Measurements from ENCODE around the gene GALR1. TPM values are rescaled to one million over a fixed set of nuclear protein-coding genes. Genes with fewer than 3 reads are reported as not detected.

GALR1 gene
- total RNA-seq, 1 experiment from 2014 or later: not detected

DNA sequence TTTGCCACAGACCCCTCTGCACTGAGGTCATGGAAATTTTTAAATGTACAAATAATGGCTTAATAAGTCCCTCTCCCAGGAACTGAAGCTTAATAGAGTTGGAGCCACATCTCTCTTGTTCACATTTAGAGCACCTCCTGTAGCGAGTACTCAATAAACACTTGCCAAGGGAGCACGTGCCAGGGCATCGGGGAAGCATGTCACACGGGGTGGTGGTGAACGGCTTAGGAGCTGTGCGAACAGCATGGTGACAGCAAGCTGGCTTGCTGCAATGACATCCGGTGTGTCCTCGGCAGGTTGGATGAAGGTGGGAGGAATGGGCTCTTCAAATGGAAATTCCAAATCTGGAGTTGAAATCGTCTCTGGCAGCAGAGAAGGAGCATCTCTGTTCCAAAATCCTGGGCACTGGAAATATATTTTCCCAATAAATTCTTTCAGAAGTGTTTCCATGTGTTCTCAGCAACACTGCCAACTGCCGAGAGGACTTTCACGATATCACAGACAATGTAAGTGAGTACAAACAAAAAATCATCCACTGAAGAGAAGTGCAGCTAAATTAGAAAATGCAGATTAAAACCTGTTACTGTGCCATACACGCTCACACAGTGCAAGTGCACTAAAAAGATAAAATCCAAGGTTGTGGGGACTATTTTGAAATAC, 74.1 kb downstream of the GALR1 start:
- BruUV-seq (replicated peaks): no TSS peak
- no peak for ATAC-seq
- no peak overlapping the region for H3K4me3 ChIP-seq (replicated peaks in 1 of 2; ENCODE audit: low read depth in 1 of 2, low read length in 2 of 2)

More for the DNA sequence above, 74.1 kb downstream of the GALR1 start:
- Histone ChIP-seq H4K20me1 (ENCODE audit: insufficient read depth) (no peaks in the 10 kb centered on the region), H3K9me3 (ENCODE audit: control insufficient read depth in 1 of 2, insufficient read depth in 1 of 2, low read depth in 1 of 2, low read length in 2 of 2) (no peaks in the 10 kb centered on the region), H3K4me2 (ENCODE audit: low read length) (no peak overlapping the region), H3K9me2 (ENCODE audit: insufficient read depth) (no peaks in the 10 kb centered on the region), H3K4me1 (ENCODE audit: control insufficient read depth in 1 of 2, insufficient read depth in 2 of 2, low read length in 2 of 2) (no peaks in the 10 kb centered on the region), H3K36me3 (ENCODE audit: control insufficient read depth in 1 of 2, insufficient read depth in 2 of 2, low read length in 2 of 2) (no peaks in the 10 kb centered on the region), H3K79me2 (ENCODE audit: insufficient read depth, low read length) (no peaks in the 10 kb centered on the region), H2AFZ (ENCODE audit: low read depth, low read length, poor library complexity, severe bottlenecking) (no peak overlapping the region), H3K27me3 (ENCODE audit: insufficient read depth, low read length) (0 out of 2 replicates have a peak, but pooled peaks cover 9% of the 10 kb centered on the region), H3K9ac (ENCODE audit: low read length) (no peak overlapping the region), H3K27ac (ENCODE audit: low read depth, low read length) (no peak overlapping the region)
- intact Hi-C loops (cut with micrococcal nuclease): no loop called here
- CTCF ChIA-PET: no interaction called here
- DNase-seq (ENCODE audit: low read depth, low spot score): no peak
- RAD21 ChIA-PET (ENCODE audit: low non-redundant PET in 1 of 2, low total read pairs in 2 of 2, uncharacterized antibody in 2 of 2, unreplicated experiment in 2 of 2): no interaction called here
- POLR2A ChIA-PET: no interaction called here
- TF ChIP-seq, protein P1, sequence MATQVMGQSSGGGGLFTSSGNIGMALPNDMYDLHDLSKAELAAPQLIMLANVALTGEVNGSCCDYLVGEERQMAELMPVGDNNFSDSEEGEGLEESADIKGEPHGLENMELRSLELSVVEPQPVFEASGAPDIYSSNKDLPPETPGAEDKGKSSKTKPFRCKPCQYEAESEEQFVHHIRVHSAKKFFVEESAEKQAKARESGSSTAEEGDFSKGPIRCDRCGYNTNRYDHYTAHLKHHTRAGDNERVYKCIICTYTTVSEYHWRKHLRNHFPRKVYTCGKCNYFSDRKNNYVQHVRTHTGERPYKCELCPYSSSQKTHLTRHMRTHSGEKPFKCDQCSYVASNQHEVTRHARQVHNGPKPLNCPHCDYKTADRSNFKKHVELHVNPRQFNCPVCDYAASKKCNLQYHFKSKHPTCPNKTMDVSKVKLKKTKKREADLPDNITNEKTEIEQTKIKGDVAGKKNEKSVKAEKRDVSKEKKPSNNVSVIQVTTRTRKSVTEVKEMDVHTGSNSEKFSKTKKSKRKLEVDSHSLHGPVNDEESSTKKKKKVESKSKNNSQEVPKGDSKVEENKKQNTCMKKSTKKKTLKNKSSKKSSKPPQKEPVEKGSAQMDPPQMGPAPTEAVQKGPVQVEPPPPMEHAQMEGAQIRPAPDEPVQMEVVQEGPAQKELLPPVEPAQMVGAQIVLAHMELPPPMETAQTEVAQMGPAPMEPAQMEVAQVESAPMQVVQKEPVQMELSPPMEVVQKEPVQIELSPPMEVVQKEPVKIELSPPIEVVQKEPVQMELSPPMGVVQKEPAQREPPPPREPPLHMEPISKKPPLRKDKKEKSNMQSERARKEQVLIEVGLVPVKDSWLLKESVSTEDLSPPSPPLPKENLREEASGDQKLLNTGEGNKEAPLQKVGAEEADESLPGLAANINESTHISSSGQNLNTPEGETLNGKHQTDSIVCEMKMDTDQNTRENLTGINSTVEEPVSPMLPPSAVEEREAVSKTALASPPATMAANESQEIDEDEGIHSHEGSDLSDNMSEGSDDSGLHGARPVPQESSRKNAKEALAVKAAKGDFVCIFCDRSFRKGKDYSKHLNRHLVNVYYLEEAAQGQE (IDR thresholded peaks at IDR 0.05; ENCODE audit: low read depth): no peak
- TF ChIP-seq YY1 (IDR thresholded peaks at IDR 0.05; ENCODE audit: extremely low read depth, insufficient replicate concordance, low read depth, low read length) (no peak), EZH2phosphoT487 (IDR thresholded peaks at IDR 0.05; ENCODE audit: borderline replicate concordance) (no peak), TCF7L2 (IDR thresholded peaks at IDR 0.05; ENCODE audit: borderline replicate concordance, extremely low read depth, insufficient read depth, insufficient read length) (no peak), CBX3 (IDR thresholded peaks at IDR 0.05; ENCODE audit: low read depth) (no peak), ZFX (IDR thresholded peaks at IDR 0.05) (no peak), EGR1 (IDR thresholded peaks at IDR 0.05; ENCODE audit: low read depth) (no peak), SP1 (IDR thresholded peaks at IDR 0.05; ENCODE audit: low read depth) (no peak), SIN3A (IDR thresholded peaks at IDR 0.05; ENCODE audit: low read depth) (no peak), RAD21 (IDR thresholded peaks at IDR 0.05; ENCODE audit: low read depth) (no peak), ELF1 (IDR thresholded peaks at IDR 0.05; ENCODE audit: borderline replicate concordance, low read depth) (no peak), ZNF274 (IDR thresholded peaks at IDR 0.05; ENCODE audit: low read depth, low read length) (no peak), CEBPB (IDR thresholded peaks at IDR 0.05; ENCODE audit: low read depth) (no peak)
- TF ChIP-seq, protein P2, sequence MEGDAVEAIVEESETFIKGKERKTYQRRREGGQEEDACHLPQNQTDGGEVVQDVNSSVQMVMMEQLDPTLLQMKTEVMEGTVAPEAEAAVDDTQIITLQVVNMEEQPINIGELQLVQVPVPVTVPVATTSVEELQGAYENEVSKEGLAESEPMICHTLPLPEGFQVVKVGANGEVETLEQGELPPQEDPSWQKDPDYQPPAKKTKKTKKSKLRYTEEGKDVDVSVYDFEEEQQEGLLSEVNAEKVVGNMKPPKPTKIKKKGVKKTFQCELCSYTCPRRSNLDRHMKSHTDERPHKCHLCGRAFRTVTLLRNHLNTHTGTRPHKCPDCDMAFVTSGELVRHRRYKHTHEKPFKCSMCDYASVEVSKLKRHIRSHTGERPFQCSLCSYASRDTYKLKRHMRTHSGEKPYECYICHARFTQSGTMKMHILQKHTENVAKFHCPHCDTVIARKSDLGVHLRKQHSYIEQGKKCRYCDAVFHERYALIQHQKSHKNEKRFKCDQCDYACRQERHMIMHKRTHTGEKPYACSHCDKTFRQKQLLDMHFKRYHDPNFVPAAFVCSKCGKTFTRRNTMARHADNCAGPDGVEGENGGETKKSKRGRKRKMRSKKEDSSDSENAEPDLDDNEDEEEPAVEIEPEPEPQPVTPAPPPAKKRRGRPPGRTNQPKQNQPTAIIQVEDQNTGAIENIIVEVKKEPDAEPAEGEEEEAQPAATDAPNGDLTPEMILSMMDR (IDR thresholded peaks at IDR 0.05 in 2 of 3, conservative IDR thresholded peaks at IDR 0.05 in 1 of 3; ENCODE audit: borderline replicate concordance in 1 of 3, insufficient read depth in 1 of 3, low read depth in 2 of 3, low read length in 2 of 3): no peak
- TF ChIP-seq, protein P3, sequence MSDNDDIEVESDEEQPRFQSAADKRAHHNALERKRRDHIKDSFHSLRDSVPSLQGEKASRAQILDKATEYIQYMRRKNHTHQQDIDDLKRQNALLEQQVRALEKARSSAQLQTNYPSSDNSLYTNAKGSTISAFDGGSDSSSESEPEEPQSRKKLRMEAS (IDR thresholded peaks at IDR 0.05): no peak
- TF ChIP-seq, protein P4, sequence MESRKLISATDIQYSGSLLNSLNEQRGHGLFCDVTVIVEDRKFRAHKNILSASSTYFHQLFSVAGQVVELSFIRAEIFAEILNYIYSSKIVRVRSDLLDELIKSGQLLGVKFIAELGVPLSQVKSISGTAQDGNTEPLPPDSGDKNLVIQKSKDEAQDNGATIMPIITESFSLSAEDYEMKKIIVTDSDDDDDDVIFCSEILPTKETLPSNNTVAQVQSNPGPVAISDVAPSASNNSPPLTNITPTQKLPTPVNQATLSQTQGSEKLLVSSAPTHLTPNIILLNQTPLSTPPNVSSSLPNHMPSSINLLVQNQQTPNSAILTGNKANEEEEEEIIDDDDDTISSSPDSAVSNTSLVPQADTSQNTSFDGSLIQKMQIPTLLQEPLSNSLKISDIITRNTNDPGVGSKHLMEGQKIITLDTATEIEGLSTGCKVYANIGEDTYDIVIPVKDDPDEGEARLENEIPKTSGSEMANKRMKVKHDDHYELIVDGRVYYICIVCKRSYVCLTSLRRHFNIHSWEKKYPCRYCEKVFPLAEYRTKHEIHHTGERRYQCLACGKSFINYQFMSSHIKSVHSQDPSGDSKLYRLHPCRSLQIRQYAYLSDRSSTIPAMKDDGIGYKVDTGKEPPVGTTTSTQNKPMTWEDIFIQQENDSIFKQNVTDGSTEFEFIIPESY (IDR thresholded peaks at IDR 0.05; ENCODE audit: extremely low read depth, insufficient replicate concordance, low read length): no peak
- TF ChIP-seq, protein P5, sequence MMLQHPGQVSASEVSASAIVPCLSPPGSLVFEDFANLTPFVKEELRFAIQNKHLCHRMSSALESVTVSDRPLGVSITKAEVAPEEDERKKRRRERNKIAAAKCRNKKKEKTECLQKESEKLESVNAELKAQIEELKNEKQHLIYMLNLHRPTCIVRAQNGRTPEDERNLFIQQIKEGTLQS (IDR thresholded peaks at IDR 0.05): no peak
